ENCODE measurements around the gene RABGAP1L.
"Not testable (repeated sequence)": the region's sequence is repeated elsewhere in the genome, so short reads cannot be mapped to it uniquely, and the experiment has no call there.

RABGAP1L gene

GRCh38 chr1:174623324-174624035 is 464.2 kb downstream of the RABGAP1L start:
- DNase-seq, result no peak

- DNase-seq, result no peak
These were observed 467.0 kb downstream of the RABGAP1L start for GRCh38 chr1:174626031-174627025.

- no peak for DNase-seq
These were observed 478.2 kb downstream of the RABGAP1L start for GRCh38 chr1:174637487-174637886.

- no peak for DNase-seq
These were observed 480.1 kb downstream of the RABGAP1L start for GRCh38 chr1:174639461-174639860.

GRCh38 chr1:174640783-174641182 is 481.5 kb downstream of the RABGAP1L start:
- DNase-seq, result no peak

- no peak for DNase-seq
These were observed 483.1 kb downstream of the RABGAP1L start for GRCh38 chr1:174642393-174642792.

- no peak for DNase-seq
These were observed 483.9 kb downstream of the RABGAP1L start for GRCh38 chr1:174643206-174643605.

- not testable (repeated sequence) for DNase-seq
These were observed 490.3 kb downstream of the RABGAP1L start for GRCh38 chr1:174649572-174649971.

GRCh38 chr1:174652569-174653280 is 493.4 kb downstream of the RABGAP1L start:
- no peak for DNase-seq

GRCh38 chr1:174654560-174654959 is 495.2 kb downstream of the RABGAP1L start:
- DNase-seq, result no peak

GRCh38 chr1:174656409-174657059 is 497.2 kb downstream of the RABGAP1L start:
- no peak for DNase-seq

- DNase-seq, result no peak
These were observed 498.1 kb downstream of the RABGAP1L start for GRCh38 chr1:174657411-174657810.

- no peak for DNase-seq
These were observed 498.6 kb downstream of the RABGAP1L start for GRCh38 chr1:174657893-174658292.

- DNase-seq, result no peak
These were observed 500.5 kb downstream of the RABGAP1L start for GRCh38 chr1:174659823-174660222.

- no peak for DNase-seq
These were observed 501.2 kb downstream of the RABGAP1L start for GRCh38 chr1:174660476-174660875.

- no peak for DNase-seq
These were observed 504.0 kb downstream of the RABGAP1L start for GRCh38 chr1:174663358-174663757.

- DNase-seq, result no peak
These were observed 506.9 kb downstream of the RABGAP1L start for GRCh38 chr1:174666248-174666647.

- no peak for DNase-seq
These were observed 512.5 kb downstream of the RABGAP1L start for GRCh38 chr1:174671826-174672225.

- DNase-seq, result no peak
These were observed 517.5 kb downstream of the RABGAP1L start for GRCh38 chr1:174676856-174677255.

- DNase-seq, result no peak
These were observed 519.3 kb downstream of the RABGAP1L start for GRCh38 chr1:174678657-174679056.

- no peak for DNase-seq
These were observed 520.8 kb downstream of the RABGAP1L start for GRCh38 chr1:174680101-174680500.

GRCh38 chr1:174682419-174683008 is 523.2 kb downstream of the RABGAP1L start:
- DNase-seq, result no peak

All from stimulated activated CD4-positive, alpha-beta T cell treated with anti-CD3 and anti-CD28 coated beads, Interleukin-15, amount 100 ng/mL, for 24 hours (primary cell).